ENCODE results near the gene PREX1. TPM values are rescaled to one million over a fixed set of nuclear protein-coding genes. Genes with fewer than 3 reads are reported as not detected.
A peak's percentile ranks its signal among the peaks of the same experiment; 100 is the strongest.

PREX1 gene
- total and polyA plus RNA-seq, 4 donors = 29.5 to 121 (median 69.3) TPM

GRCh38 chr20:48742912-48743680 is 84.7 kb downstream of the PREX1 start:
- H3K9ac ChIP-seq (ENCODE audit: insufficient read depth in 1 of 2, low read length in 2 of 2) = no peak overlapping the region
- H3K9me3 ChIP-seq (ENCODE audit: control insufficient read depth in 4 of 4, insufficient read depth in 3 of 4, low read length in 3 of 4) = no peaks in the 10 kb centered on the region
- WGBS, 2 donors = 81 to 84% methylated on average over 16 of the region's 16 CpGs
- DNase-seq (no peak), ATAC-seq (ENCODE audit: insufficient read depth, low FRiP score) (no peak)
- peaks cover 0 to 26% (median 0%) of the 10 kb centered on the region in 4 donors for H3K36me3 ChIP-seq (ENCODE audit: control insufficient read depth in 4 of 4, insufficient read depth in 4 of 4, low read length in 4 of 4)
- peak overlapping the region in 1 of 2 donors; percentile 32 for H3K27ac ChIP-seq (ENCODE audit: low read depth in 1 of 2, low read length in 1 of 2)
- H3K27me3 ChIP-seq (ENCODE audit: control insufficient read depth in 3 of 3, insufficient read depth in 3 of 3, low read length in 2 of 3) = peaks cover 0 to 15% (median 0%) of the 10 kb centered on the region in 3 donors
- peaks cover 0 to 18% (median 6%) of the 10 kb centered on the region in 5 donors for H3K4me1 ChIP-seq (ENCODE audit: control insufficient read depth in 5 of 5, insufficient read depth in 5 of 5, low read length in 5 of 5)
- H3K4me3 ChIP-seq = no peak overlapping the region
- TF ChIP-seq CTCF (IDR thresholded peaks at IDR 0.05; ENCODE audit: control extremely low read depth, extremely low read depth) = no peak

GRCh38 chr20:48742233-48742632 is 85.6 kb downstream of the PREX1 start:
- 82 to 88% methylated on average over 6 of the region's 6 CpGs for WGBS, 2 donors
- Histone ChIP-seq H3K27ac (ENCODE audit: low read depth in 1 of 2, low read length in 1 of 2) (no peak overlapping the region), H3K36me3 (ENCODE audit: control insufficient read depth in 4 of 4, insufficient read depth in 4 of 4, low read length in 4 of 4) (peaks cover 0 to 26% (median 0%) of the 10 kb centered on the region in 4 donors), H3K4me1 (ENCODE audit: control insufficient read depth in 5 of 5, insufficient read depth in 5 of 5, low read length in 5 of 5) (peaks cover 0 to 14% (median 7%) of the 10 kb centered on the region in 5 donors), H3K9ac (ENCODE audit: insufficient read depth in 1 of 2, low read length in 2 of 2) (no peak overlapping the region), H3K27me3 (ENCODE audit: control insufficient read depth in 3 of 3, insufficient read depth in 3 of 3, low read length in 2 of 3) (peaks cover 0 to 19% (median 0%) of the 10 kb centered on the region in 3 donors), H3K4me3 (no peak overlapping the region), H3K9me3 (ENCODE audit: control insufficient read depth in 4 of 4, insufficient read depth in 3 of 4, low read length in 3 of 4) (no peaks in the 10 kb centered on the region)
- TF ChIP-seq CTCF (IDR thresholded peaks at IDR 0.05; ENCODE audit: control extremely low read depth, extremely low read depth) = no peak
- no peak for ATAC-seq (ENCODE audit: insufficient read depth, low FRiP score)
- DNase-seq = no peak

GRCh38 chr20:48741669-48742068 is 86.1 kb downstream of the PREX1 start:
- ATAC-seq (ENCODE audit: insufficient read depth, low FRiP score) (no peak), DNase-seq (no peak)
- Histone ChIP-seq H3K27me3 (ENCODE audit: control insufficient read depth in 3 of 3, insufficient read depth in 3 of 3, low read length in 2 of 3) (peaks cover 0 to 22% (median 0%) of the 10 kb centered on the region in 3 donors), H3K9me3 (ENCODE audit: control insufficient read depth in 4 of 4, insufficient read depth in 3 of 4, low read length in 3 of 4) (no peaks in the 10 kb centered on the region), H3K4me1 (ENCODE audit: control insufficient read depth in 5 of 5, insufficient read depth in 5 of 5, low read length in 5 of 5) (peaks cover 0 to 13% (median 8%) of the 10 kb centered on the region in 5 donors), H3K9ac (ENCODE audit: insufficient read depth in 1 of 2, low read length in 2 of 2) (no peak overlapping the region), H3K36me3 (ENCODE audit: control insufficient read depth in 4 of 4, insufficient read depth in 4 of 4, low read length in 4 of 4) (peaks cover 0 to 26% (median 0%) of the 10 kb centered on the region in 4 donors), H3K4me3 (no peak overlapping the region), H3K27ac (ENCODE audit: low read depth in 1 of 2, low read length in 1 of 2) (peak overlapping the region in 1 of 2 donors; percentile 23)
- 95 to 97% methylated on average over 9 of the region's 9 CpGs for WGBS, 2 donors
- TF ChIP-seq CTCF (IDR thresholded peaks at IDR 0.05; ENCODE audit: control extremely low read depth, extremely low read depth) = no peak

All from lung (tissue), 12 donors.